Mesendoderm (in vitro differentiated cells): ENCODE results near the gene EPSTI1.

Experiments
- DNase-seq: peaks from one replicate; pipeline ENCODE4 v3.0.0; 2013
- H2AK5ac ChIP-seq: 2 replicates; pipeline ENCODE4 v1.6.1; 2013; ENCODE audit warnings: low read length, inconsistent platforms
- H2BK120ac ChIP-seq: 2 replicates; pipeline ENCODE4 v1.6.1; 2013; ENCODE audit warnings: low read depth, mild to moderate bottlenecking, low read length, moderate library complexity, mixed read lengths
- H2BK15ac ChIP-seq: replicated peaks from 2 replicates; pipeline ENCODE4 v1.6.1; 2013; ENCODE audit warnings: low read depth, mild to moderate bottlenecking, moderate library complexity
- H2BK5ac ChIP-seq: 2 replicates; pipeline ENCODE4 v1.6.1; 2013; ENCODE audit warnings: low read length, inconsistent platforms
- H3K18ac ChIP-seq: 2 replicates; pipeline ENCODE4 v1.6.1; 2013; ENCODE audit warnings: mild to moderate bottlenecking, low read length, mixed read lengths
- H3K23ac ChIP-seq: one replicate; pipeline ENCODE4 v1.6.1; 2013; ENCODE audit warnings: low read length
- H3K27ac ChIP-seq: 2 replicates; pipeline ENCODE4 v1.5.1; 2013; ENCODE audit warnings: low read depth, mild to moderate bottlenecking, inconsistent platforms, low read length, moderate library complexity
- H3K27me3 ChIP-seq: 2 replicates; pipeline ENCODE4 v1.6.1; 2013; ENCODE audit warnings: low read length, control low read depth, mild to moderate bottlenecking, inconsistent platforms; ENCODE audit not compliant: insufficient read depth, poor library complexity
- H3K36me3 ChIP-seq: 2 replicates; pipeline ENCODE4 v1.6.1; 2013; ENCODE audit warnings: low read length, inconsistent platforms; ENCODE audit not compliant: control insufficient read depth, insufficient read depth
- H3K4ac ChIP-seq: one replicate; pipeline ENCODE4 v1.6.1; 2013; ENCODE audit warnings: low read depth, mild to moderate bottlenecking, low read length, moderate library complexity
- H3K4me1 ChIP-seq: 2 replicates; pipeline ENCODE4 v1.6.1; 2013; ENCODE audit warnings: low read depth, low read length, inconsistent platforms; ENCODE audit not compliant: control insufficient read depth
- H3K4me2 ChIP-seq: 2 replicates; pipeline ENCODE4 v1.6.1; 2013; ENCODE audit warnings: low read length
- H3K4me3 ChIP-seq: 2 replicates; pipeline ENCODE4 v1.5.1; 2013; ENCODE audit warnings: mild to moderate bottlenecking, low read length
- H3K56ac ChIP-seq: one replicate; pipeline ENCODE4 v1.6.1; 2013; ENCODE audit warnings: low read length
- H3K79me1 ChIP-seq: 2 replicates; pipeline ENCODE4 v1.6.1; 2013; ENCODE audit warnings: low read length, inconsistent platforms
- H3K79me2 ChIP-seq: 2 replicates; pipeline ENCODE4 v1.6.1; 2013; ENCODE audit warnings: mild to moderate bottlenecking, low read length; ENCODE audit not compliant: control insufficient read depth, insufficient read depth
- H3K9ac ChIP-seq: 2 replicates; pipeline ENCODE4 v1.6.1; 2013; ENCODE audit warnings: low read length, inconsistent platforms
- H4K5ac ChIP-seq: one replicate; pipeline ENCODE4 v1.6.1; 2013; ENCODE audit warnings: low read length
- H4K8ac ChIP-seq: one replicate; pipeline ENCODE4 v1.6.1; 2013; ENCODE audit warnings: low read depth, mild to moderate bottlenecking, control low read depth, low read length, moderate library complexity
- WGBS: extraction: QIAGEN DNeasy Blood & Tissue Kit; methylation state at CpG from one replicate; pipeline ENCODE4 v1.1.7; 2013; ENCODE audit warnings: low lambda C conversion rate, missing lambda C conversion rate; ENCODE audit not compliant: insufficient coverage; ENCODE audit errors: extremely low coverage; 5-methylcytosine and 5-hydroxymethylcytosine counted together

The EPSTI1 gene

GRCh38 chr13:42947925-42948324 lies 44.1 kb downstream of the EPSTI1 start:
- Histone ChIP-seq H3K4me2 (no peak overlapping the region), H4K5ac (no peak overlapping the region), H3K27ac (no peak overlapping the region), H2BK120ac (no peak overlapping the region), H3K23ac (no peak overlapping the region), H3K4me1 (no peaks in the 10 kb centered on the region), H3K79me2 (no peaks in the 10 kb centered on the region), H4K8ac (no peak overlapping the region), H3K56ac (no peak overlapping the region), H3K9ac (no peak overlapping the region), H2BK5ac (no peak overlapping the region), H3K27me3 (no peaks in the 10 kb centered on the region), H2BK15ac (no peak overlapping the region), H3K36me3 (no peaks in the 10 kb centered on the region), H3K4ac (no peak overlapping the region), H3K4me3 (no peak overlapping the region), H3K18ac (no peak overlapping the region), H3K79me1 (no peaks in the 10 kb centered on the region), H2AK5ac (no peak overlapping the region)
- DNase-seq, result no peak
- no CpG with 5 or more reads among the region's 11 CpGs for WGBS

GRCh38 chr13:42946927-42947326 lies 45.1 kb downstream of the EPSTI1 start:
- Histone ChIP-seq H2BK5ac (no peak overlapping the region), H3K56ac (no peak overlapping the region), H3K18ac (no peak overlapping the region), H2BK15ac (no peak overlapping the region), H4K5ac (no peak overlapping the region), H3K9ac (no peak overlapping the region), H3K27me3 (no peaks in the 10 kb centered on the region), H4K8ac (no peak overlapping the region), H3K36me3 (no peaks in the 10 kb centered on the region), H3K4me2 (no peak overlapping the region), H3K27ac (no peak overlapping the region), H3K4me1 (no peaks in the 10 kb centered on the region), H3K79me2 (no peaks in the 10 kb centered on the region), H3K23ac (no peak overlapping the region), H3K4me3 (no peak overlapping the region), H3K4ac (no peak overlapping the region), H2AK5ac (no peak overlapping the region), H3K79me1 (no peaks in the 10 kb centered on the region), H2BK120ac (no peak overlapping the region)
- WGBS, result no CpG with 5 or more reads among the region's 1 CpG
- DNase-seq, result no peak

GRCh38 chr13:42929886-42930535 lies 62.0 kb downstream of the EPSTI1 start:
- no peaks in the 10 kb centered on the region for H3K4me1 ChIP-seq
- no peak overlapping the region for H3K4me2 ChIP-seq
- DNase-seq, result no peak
- no peak overlapping the region for H3K4me3 ChIP-seq
- no peak overlapping the region for H4K5ac ChIP-seq
- H3K27ac ChIP-seq, result no peak overlapping the region
- H3K36me3 ChIP-seq, result no peaks in the 10 kb centered on the region
- H3K56ac ChIP-seq, result no peak overlapping the region
- H3K79me1 ChIP-seq, result no peaks in the 10 kb centered on the region
- WGBS, result no CpG with 5 or more reads among the region's 3 CpGs
- H3K23ac ChIP-seq, result no peak overlapping the region
- H2BK15ac ChIP-seq, result no peak overlapping the region
- no peaks in the 10 kb centered on the region for H3K27me3 ChIP-seq
- no peak overlapping the region for H2BK120ac ChIP-seq
- no peak overlapping the region for H2AK5ac ChIP-seq
- H4K8ac ChIP-seq, result no peak overlapping the region
- no peaks in the 10 kb centered on the region for H3K79me2 ChIP-seq
- no peak overlapping the region for H3K18ac ChIP-seq
- no peak overlapping the region for H2BK5ac ChIP-seq
- H3K4ac ChIP-seq, result no peak overlapping the region
- H3K9ac ChIP-seq, result no peak overlapping the region

- Histone ChIP-seq H3K23ac (no peak overlapping the region), H3K9ac (no peak overlapping the region), H2AK5ac (no peak overlapping the region), H3K4me3 (no peak overlapping the region), H3K79me2 (no peaks in the 10 kb centered on the region), H2BK120ac (no peak overlapping the region), H3K18ac (no peak overlapping the region), H3K56ac (no peak overlapping the region), H3K79me1 (no peaks in the 10 kb centered on the region), H3K27ac (no peak overlapping the region), H3K27me3 (no peaks in the 10 kb centered on the region), H4K5ac (no peak overlapping the region), H3K4me2 (no peak overlapping the region), H2BK5ac (no peak overlapping the region), H3K36me3 (no peaks in the 10 kb centered on the region), H4K8ac (peak overlapping the region; percentile 13), H3K4me1 (no peaks in the 10 kb centered on the region), H2BK15ac (no peak overlapping the region), H3K4ac (no peak overlapping the region)
- peak; percentile 12 for DNase-seq
- no CpG with 5 or more reads among the region's 2 CpGs for WGBS
Observed at GRCh38 chr13:42926555-42926954, 65.5 kb downstream of the EPSTI1 start.

GRCh38 chr13:42926043-42926442 lies 66.0 kb downstream of the EPSTI1 start:
- Histone ChIP-seq H3K27ac (no peak overlapping the region), H3K18ac (no peak overlapping the region), H2BK120ac (no peak overlapping the region), H3K9ac (no peak overlapping the region), H3K79me2 (no peaks in the 10 kb centered on the region), H3K4me2 (no peak overlapping the region), H3K4ac (no peak overlapping the region), H2BK15ac (no peak overlapping the region), H2BK5ac (no peak overlapping the region), H3K56ac (no peak overlapping the region), H4K8ac (no peak overlapping the region), H3K79me1 (no peaks in the 10 kb centered on the region), H3K23ac (no peak overlapping the region), H3K4me1 (no peaks in the 10 kb centered on the region), H3K4me3 (no peak overlapping the region), H2AK5ac (no peak overlapping the region), H3K27me3 (no peaks in the 10 kb centered on the region), H3K36me3 (no peaks in the 10 kb centered on the region), H4K5ac (no peak overlapping the region)
- no peak for DNase-seq
- no CpG with 5 or more reads among the region's 3 CpGs for WGBS

- Histone ChIP-seq H3K4me3 (no peak overlapping the region), H3K23ac (no peak overlapping the region), H2AK5ac (no peak overlapping the region), H2BK5ac (no peak overlapping the region), H4K8ac (no peak overlapping the region), H3K79me2 (no peaks in the 10 kb centered on the region), H4K5ac (no peak overlapping the region), H3K4me1 (no peaks in the 10 kb centered on the region), H3K4me2 (no peak overlapping the region), H3K27me3 (no peaks in the 10 kb centered on the region), H2BK15ac (no peak overlapping the region), H3K18ac (no peak overlapping the region), H2BK120ac (no peak overlapping the region), H3K36me3 (no peaks in the 10 kb centered on the region), H3K27ac (no peak overlapping the region), H3K4ac (no peak overlapping the region), H3K9ac (no peak overlapping the region), H3K56ac (no peak overlapping the region), H3K79me1 (no peaks in the 10 kb centered on the region)
- no peak for DNase-seq
- WGBS, result no CpG with 5 or more reads among the region's 2 CpGs
Observed at GRCh38 chr13:42925626-42926025, 66.4 kb downstream of the EPSTI1 start.
